Activated gamma-delta T cell treated with anti-CD3 and anti-CD28 coated beads, Interleukin-2, amount 50 U/mL, for 16 hours (primary cell): ENCODE data around the gene SLC7A5.
"Not testable (repeated sequence)": the region's sequence is repeated elsewhere in the genome, so short reads cannot be mapped to it uniquely, and the experiment has no call there.

Experiments used
- DNase-seq: peaks from one replicate; pipeline ENCODE4 v3.0.0-alpha.2; 2020; ENCODE audit warnings: low read depth

Gene SLC7A5

DNA sequence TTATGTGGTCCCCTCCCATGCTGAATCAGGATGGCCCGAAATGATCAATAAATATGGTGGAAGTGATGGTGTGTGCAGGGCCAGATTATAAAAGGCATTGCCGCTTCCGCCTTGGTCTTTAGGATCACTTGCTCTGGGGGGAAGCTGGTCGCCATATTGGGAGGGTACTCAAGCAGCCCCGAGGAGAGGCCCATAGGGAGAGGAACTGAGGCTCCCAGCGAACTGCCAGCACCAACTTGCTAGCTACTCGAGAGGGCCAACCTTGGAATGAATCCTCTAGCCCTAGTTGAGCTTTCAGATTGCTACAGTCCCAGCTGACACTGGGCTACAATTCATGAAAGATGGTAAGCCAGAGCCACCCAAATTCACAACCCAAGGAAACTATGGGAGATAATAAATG lies 19.0 kb upstream of the SLC7A5 start:
- not testable (repeated sequence) for DNase-seq

DNA sequence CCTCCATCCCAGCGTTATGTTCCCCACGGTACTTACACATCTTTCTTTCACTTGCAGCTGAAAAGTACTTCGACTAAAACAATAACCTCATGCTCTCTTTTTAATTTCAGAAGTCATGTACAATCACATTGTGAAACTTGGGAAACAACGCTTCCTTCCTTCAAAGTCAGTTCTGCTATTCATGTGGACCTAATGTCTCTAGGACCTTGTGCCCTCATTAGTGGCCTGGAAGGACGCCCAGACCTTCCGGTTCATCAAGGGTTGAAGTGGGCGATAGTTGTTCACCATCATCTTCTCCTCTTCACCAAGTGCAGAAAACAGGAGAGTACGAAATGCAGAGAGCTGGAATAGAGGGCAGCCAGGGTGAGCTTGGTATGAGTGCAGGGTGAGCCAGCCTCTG lies 18.6 kb upstream of the SLC7A5 start:
- DNase-seq = not testable (repeated sequence)

DNA sequence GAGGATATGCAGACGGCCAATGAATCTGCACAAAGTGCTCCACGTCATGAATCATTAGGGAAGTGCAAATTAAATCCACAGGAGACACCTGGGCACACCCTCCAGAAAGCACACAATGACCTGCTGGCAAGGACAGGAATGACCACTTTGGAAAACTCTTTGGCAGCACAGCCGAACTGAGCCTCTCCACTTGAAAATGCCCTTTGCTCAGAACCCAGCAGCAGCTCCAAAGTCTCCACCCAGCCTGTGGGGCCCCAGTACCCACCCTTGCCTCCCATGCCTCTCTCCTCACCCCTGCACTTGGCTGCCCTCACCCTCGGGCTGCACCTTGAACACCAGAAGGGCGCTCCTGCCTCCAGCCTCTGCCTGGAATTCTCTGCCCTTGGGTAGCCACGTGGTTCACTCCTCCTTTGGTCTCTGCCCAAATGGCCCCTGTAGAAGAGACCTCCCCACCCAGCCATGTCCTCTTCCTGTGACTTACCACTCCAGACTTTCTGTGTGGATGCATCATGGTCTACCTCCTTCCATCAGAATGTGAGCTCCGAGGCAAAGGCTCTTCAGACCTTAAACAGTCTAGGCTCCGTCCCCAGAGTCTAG lies 16.2 kb upstream of the SLC7A5 start:
- not testable (repeated sequence) for DNase-seq

DNA sequence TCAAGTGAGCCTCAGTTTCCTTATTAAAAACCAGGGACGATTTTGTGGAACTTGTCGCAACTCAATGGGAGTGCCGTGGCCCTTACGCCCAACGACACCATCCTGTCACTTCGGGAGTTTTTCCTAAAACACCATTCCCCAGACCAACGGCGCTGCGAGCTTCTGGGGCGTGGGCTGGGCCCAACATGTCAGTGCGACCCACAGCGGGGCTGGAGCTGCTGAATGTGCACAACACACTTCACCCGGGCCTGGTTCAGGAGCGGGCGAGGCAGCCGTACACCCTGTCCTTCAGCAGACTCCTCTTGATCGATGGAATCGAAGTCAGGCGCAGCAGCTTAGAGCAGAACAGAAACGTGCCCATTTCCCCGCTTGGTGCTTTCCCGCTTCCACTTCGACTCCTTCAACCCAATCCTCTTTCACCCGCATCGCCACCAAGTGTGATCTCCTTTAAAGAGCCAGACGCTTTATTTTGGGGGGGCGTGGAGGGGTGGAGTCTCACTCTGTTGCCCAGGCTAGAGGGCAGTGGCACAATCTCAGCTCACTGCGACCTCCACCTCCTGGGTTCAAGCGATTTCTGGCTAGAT lies 13.2 kb upstream of the SLC7A5 start:
- DNase-seq = no peak

DNA sequence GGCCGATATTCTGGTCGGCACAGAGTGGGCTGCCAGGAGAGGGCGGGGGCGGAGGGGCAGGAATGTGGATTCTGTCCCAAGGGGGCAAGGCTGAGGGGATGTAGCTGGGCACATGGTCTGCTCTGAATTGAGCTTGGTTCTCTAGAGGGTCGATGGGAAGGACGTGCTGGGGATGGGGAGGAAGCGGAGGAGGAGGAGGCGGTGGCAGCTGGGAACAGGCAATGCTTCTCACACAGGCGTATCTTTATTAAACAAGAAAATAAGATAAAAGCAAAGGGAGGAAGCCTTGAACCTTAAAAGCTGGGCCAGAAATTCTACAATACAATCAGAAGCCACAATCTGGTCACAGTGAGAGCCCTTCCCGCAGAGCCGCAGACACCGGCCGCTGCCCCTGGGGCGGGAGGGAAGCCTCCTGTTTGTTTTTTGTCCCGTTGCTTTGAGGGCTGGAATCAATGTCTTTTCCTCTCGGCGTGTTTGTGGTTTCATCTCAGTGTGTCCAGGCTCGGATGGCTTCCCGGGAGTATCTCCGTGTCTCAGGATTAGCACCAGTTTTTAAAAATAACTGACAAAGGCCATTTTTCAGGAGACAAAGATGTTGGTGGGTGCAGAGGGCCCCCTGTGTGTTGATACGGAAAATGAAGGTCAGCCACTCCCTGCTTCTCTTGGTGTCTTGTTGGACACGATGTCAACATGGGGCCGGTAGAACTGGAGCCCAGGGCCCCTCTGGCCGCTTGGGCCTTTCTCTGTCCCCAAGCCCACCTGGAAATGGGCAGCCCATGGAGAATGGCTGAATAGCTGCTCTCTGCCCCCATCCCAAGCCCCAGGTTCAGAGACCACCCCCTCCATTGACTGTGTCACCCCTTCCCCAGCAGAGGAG lies 12.3 kb upstream of the SLC7A5 start:
- no peak for DNase-seq

DNA sequence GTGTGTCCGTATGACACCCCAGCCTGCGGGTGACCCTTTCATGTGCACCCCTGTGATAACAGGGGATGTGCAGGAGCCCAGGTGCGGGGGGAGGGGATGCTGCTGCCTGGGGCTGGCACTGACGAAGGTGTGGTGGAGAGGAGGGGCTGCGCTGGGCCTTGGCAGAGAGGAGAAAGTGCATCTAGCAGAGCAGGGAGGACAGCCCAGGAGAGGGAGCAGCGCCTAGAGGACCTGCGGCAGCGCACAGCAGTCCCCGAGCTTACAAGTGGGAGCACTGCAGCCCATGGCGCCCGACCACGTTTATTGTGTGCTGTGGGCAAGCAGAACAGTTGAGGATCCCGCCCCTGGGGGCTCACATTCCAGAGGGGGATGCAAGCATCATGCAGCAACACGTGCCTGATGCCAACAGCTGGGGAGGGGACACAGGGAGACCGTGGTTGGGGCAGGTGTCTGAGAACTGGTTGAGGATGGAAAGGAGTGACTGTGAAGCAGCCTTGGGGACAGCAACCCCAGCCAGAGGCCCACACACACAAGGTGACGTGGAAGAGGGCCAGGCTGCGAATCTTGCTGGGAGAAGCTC lies 10.9 kb upstream of the SLC7A5 start:
- DNase-seq = no peak

DNA sequence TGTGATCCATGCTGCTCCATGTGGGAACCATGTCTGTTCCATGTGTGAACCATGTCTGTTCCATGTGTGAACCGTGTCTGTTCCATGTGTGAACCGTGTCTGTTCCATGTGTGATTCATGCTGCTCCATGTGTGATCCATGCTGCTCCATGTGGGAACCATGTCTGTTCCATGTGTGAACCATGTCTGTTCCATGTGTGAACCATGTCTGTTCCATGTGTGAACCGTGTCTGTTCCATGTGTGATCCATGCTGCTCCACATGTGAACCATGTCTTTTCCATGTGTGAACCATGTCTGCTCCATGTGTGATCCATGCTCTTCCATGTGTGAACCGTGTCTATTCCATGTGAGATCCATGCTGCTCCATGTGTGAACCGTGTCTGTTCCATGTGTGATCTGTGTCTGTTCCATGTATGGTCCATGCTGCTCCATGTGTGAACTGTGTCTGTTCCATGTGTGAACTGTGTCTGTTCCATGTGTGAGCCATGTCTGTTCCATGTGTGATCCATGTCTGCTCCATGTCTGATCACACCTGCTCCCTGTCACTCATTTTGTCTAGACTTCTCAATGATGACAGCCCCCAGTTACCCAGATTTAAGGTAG lies 10.2 kb upstream of the SLC7A5 start:
- DNase-seq = not testable (repeated sequence)

DNA sequence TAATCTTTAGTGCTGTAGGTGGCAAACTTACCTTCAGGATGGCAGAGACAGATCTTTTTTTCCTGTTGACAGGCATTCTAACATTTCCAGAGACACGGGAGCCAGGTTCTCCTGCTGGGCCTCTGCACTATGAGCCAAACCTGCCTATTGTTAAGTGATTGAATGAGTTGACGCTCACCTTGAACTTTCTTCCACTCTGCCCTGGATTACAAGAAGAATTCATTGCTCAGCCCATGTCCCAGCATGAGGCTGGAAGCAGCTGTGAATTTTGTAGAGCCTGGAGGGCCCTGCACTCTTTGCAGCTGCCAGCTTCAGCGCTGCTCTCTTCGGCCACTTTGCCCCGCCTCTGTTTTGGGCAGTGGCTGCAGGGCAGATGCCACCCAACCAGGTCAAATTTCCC lies 9.4 kb upstream of the SLC7A5 start:
- no peak for DNase-seq

DNA sequence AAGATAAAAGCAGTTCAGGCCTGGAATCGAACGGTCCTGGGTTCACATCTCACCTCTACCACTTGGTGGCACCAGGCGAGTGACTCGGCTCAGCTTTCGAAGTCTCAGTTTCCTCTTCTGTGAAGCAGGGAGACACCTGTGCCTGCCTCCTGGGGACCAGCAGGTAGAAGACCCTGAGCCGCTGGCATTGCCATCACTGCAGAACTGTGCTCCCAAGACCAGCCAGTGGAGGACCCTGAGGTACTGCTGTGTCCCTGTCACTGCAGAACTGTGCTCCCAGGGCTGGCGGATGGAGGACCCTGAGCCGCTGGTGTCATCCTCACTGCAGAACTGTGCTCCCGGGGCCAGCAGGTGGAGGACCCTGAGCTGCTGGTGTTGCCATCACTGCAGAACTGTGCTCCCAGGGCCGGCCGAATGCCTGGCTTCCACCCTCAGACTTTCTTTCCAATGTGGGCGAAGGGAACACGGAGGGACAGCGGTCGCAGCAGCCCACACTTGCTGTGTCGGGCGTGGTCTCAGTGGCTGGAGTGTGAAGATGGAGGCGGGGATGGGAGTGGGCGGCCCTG lies 8.7 kb upstream of the SLC7A5 start:
- DNase-seq = no peak

DNA sequence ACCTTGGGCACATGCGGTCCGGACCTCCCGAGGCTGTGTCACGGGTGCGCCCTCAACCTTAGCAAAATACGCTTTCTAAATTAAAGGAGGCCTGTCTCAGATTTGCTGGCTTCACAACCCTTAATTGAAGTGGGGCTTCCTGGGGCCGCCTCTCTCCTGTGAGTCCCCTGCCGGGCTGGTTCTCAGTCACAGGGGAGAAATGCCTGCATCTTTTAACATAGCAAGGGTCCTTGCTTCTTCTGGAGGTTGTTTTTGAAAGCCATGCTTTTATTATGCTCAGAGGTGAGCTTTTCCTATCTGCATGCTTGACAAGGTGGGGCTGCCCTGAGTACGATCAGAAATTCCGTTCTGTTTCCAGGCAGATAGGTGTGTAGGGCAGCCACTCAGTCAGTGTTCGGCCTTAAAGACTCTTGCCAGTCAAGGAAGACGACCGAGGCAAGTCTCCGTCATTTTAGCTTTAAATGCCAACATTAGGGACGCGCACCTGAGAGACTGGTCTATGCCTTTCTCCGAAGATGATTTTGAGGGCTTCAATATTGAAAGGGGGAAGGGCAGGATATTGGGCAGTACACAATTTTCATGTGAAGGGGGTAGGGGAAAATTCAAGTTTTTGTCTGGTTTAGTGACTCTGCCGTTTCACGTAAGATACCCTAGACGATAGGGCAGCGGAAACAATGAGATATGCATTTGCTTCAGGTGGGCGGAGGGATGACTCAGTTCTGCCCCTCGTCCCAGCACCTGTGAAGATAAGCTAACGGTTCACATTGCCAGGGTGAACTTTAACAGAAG lies 5.5 kb upstream of the SLC7A5 start:
- peak; percentile 58 for DNase-seq

DNA sequence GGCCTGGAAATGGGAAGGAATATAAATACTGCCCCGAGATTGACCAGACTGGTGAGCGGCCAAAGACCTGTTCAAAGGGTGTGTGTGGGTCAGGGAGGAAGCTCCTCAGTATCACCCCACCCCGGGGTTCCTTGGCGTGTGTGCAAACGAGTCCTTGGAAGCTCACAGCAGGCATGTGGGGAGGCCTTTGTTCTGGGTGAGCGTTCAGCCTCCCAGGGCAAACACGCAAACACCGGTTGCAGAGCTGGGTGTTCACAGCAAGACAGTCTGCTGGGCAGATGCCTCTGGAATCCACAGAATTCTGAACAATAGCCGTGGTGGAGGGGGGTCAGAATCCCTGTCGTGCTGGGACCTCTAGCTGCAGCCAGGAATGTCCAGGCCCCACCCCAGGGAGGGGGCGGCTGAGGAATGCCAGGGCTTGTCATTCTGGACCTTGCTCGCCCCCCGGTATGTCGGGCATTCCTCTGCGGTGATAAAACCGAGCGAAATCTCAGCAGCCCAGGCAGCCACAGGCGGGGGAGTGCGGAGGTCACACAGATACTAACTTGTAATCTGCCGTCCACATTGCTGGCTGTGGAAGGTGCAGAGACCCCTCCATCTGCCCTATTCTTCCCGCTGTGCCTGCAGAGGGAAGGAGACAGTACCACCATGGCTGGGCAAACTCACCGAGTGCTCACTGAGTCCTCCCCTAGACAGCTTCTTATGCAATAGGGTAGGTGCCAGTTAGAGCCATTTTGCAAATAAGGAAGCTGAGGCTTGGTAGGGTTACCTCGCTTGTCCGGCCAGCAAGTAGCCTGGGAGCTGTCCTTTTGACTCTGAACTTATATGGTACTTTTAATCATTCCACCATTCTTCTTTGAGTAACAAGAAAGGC lies 1.3 kb upstream of the SLC7A5 start:
- DNase-seq = not testable (repeated sequence)

DNA sequence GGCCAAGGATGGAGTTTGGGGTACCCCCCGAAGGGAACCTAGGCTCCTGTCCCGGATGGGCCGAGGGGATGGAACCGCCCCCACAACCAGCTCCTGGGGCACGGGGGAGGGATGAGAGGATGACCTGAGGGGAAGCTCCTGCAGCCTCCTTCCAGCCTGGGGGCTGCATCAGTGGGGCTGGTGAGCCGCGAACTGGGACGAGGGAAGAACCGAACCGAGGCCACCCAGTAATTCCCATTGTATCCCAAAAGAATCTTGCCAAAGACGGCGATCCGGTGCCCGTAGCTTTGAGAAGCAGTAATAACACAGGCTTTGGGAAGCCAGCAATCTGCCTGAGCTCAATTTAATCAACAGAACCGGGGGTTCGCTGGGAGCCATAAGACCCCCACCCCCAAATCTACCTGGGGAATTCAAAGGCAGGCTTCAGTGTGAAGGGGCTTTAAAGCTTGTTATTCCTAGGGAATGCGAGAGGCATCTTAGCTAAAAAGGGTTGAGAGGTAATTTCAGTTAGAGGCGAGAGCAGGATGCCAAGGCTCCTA lies 641 bp upstream of the SLC7A5 start:
- not testable (repeated sequence) for DNase-seq

DNA sequence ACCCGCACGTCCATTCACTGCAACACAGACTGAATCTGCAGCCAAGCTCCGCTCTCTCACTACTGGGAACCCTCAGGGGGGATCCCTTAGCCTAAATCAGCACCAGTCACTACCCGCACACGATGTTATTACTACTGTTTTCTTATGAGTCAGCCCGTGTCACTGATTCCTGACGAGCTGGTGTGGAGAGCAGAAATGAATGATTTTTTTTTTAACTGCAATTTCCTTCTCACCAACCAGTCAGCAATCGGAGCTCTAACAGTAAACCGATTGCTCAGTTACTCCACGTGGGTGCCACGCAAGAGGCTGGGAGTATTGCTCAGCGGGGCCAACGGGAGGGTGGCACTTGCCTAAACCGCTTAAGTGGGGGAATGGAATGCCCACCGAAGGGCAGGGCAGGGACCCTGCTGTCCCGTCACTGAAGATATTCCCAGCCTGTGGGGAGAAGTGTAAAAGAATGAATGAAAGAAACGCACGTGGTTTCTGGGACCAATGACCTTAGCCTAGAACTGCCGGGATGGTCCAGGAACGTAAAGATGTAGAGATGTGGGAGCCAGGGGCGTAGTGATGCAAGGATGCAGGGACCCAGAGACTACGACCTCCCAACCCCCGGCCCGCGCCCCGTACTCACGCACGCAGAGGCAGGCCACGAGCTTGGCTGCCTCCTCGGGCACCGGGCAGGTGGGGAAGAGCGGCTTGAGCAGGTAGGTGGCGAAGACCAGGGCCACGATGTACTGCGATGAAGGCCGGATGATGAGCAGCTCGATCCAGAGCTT lies 865 bp downstream of the SLC7A5 start:
- DNase-seq = peak; percentile 68

DNA sequence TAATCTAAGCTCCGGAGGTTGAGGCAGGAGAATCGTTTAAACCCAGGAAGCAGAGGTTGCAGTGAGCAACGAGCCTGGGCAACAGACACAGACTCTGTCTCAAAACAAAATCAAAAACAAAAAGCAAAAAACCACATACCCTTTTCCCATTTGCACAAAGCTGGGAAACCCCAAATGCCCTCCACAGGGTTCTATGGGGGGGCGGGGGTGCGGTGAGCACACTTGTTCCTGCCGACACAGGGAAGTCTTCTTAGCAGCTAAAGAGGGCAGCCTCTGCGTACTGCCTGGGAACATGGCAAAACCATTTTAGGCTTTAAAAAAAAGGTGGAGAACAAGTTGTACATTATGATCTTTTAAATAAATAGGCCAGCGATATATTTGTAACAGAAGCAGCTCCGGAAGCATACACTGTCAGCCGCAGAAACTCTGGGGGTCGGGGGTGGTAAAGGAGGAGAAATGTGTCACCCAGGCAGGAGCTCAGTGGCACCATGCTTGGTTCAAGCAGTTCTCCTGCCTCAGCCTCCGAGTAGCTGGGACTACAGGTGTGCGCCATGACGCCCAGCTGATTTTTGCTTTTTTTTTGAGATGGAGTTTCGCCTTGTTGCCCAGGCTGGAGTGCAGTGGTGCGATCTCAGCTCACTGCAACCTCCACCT lies 3.3 kb downstream of the SLC7A5 start:
- not testable (repeated sequence) for DNase-seq

DNA sequence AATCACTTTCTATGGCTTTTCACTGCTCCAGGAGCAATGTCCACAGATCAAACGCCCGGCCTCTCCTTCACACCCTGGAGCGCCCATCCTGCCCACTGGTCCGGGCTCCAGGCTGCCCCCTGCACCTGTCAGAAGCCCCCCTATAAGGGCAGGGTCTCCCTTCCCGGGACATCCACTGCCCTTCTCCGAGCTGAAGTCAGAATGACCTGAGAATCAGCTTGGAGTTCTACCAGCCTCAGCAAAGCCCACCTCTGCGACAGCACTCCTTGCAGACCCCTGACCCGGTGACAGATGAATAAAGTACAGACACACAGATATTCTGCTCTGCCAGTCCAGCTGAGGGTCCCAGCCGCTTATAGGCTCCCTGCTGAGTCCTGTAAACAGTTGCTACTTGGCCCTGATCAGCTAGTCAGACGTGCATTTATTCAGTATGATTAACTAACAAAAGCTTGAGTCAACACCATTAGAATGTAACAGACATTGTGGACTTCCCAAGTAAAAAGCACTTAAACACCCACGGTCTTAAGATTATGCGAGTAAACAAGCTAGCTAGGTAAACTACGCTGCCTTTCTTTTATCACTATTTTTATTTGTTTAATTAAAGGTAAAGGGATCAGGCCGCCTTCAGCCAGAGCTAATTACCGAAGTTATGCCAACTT lies 4.8 kb downstream of the SLC7A5 start:
- no peak for DNase-seq

DNA sequence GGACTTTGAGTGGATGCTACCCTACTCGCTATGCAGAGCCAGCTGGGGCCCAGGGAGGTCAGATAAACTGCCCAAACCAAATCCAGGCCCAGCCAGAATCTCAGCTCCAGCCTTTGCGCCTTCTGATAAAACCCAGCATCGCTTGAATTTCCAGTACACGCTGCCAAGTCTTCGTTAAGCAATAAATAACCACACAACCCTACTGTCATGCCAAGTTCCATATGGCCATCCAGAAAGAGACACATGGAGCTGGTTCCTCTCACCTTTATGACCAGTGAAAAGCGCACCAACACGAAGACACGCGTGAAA lies 6.0 kb downstream of the SLC7A5 start:
- not testable (repeated sequence) for DNase-seq

DNA sequence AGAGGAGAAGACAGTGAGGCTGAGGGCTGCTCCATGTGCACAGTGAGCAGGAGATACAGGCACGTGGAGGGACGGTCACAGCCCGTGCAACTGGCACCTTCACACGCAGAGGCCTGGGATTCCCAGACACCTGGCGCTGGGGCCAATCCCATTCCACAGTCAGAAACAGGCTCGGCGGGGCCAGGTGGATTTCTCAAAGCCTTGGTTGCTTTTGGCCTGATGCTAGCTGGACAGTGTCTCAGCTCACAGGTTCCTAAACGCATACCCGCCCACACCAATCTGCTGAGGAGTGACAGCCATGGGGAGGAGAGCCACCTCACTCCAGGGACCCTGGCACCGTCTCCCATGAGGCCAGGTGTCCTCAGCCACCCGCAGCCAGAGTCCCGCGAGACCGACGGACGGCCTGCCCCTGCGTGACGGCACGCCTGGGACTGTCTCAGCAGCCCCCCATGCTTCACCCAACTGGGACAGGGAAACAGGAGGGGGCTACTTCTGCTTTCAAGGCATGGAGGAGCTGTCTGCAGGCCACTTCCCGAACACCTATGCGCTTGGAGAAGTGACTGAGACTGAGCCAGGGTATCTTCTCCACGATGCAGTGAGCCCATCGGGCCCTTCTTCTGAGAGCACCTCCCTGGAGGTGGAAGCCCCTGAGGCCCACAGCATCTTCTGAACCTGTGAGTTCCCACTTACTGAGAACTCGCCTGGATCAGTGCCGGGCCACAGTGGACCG lies 6.5 kb downstream of the SLC7A5 start:
- DNase-seq = not testable (repeated sequence)
